GM23338 (cell line): ENCODE results near the gene LYG1. TPM values are rescaled to one million over a fixed set of nuclear protein-coding genes. Genes with fewer than 3 reads are reported as not detected.

Source experiments
- ATAC-seq: fragments of 200-7000 bp; cut with Tn5 transposase; 3 replicates; pipeline ENCODE4 v1.9.1; 2020
- DNase-seq: peaks from one replicate; pipeline ENCODE4 v3.0.0-alpha.2; 2015; ENCODE audit warnings: low spot score
- H2AFZ ChIP-seq: fragments of 200-600 bp; sonication (generic); 2 replicates; pipeline ENCODE4 v1.8.0; 2016; ENCODE audit warnings: antibody characterized with exemption, mild to moderate bottlenecking, moderate library complexity
- H3F3A ChIP-seq: fragments of 200-600 bp; sonication (generic); replicated peaks from 2 replicates; pipeline ENCODE4 v1.8.0; 2017; ENCODE audit warnings: antibody characterized with exemption, mixed run types, low read depth
- H3K27ac ChIP-seq: fragments of 200-600 bp; sonication (generic); 2 replicates; pipeline ENCODE4 v1.6.1; 2016; ENCODE audit warnings: low read depth
- H3K27me3 ChIP-seq: fragments of 200-600 bp; sonication (generic); 2 replicates; pipeline ENCODE4 v1.8.0; 2016; ENCODE audit warnings: mild to moderate bottlenecking, mixed run types, moderate library complexity; ENCODE audit not compliant: insufficient read depth
- H3K36me3 ChIP-seq: fragments of 200-600 bp; sonication (generic); 2 replicates; pipeline ENCODE4 v1.8.0; 2016; ENCODE audit warnings: mild to moderate bottlenecking; ENCODE audit not compliant: insufficient read depth
- H3K4me1 ChIP-seq: fragments of 200-600 bp; sonication (generic); 2 replicates; pipeline ENCODE4 v1.8.0; 2016; ENCODE audit warnings: mild to moderate bottlenecking, moderate library complexity; ENCODE audit not compliant: insufficient read depth
- H3K4me2 ChIP-seq: fragments of 200-600 bp; sonication (generic); 2 replicates; pipeline ENCODE4 v1.7.1; 2017; ENCODE audit warnings: mixed run types
- H3K4me3 ChIP-seq: fragments of 200-600 bp; sonication (generic); 2 replicates; pipeline ENCODE4 v1.6.1; 2016; ENCODE audit warnings: mixed run types
- H3K79me2 ChIP-seq: fragments of 200-600 bp; sonication (generic); replicated peaks from 2 replicates; pipeline ENCODE4 v1.8.0; 2017; ENCODE audit warnings: mild to moderate bottlenecking; ENCODE audit not compliant: insufficient read depth
- H3K9me2 ChIP-seq: fragments of 200-600 bp; sonication (generic); 2 replicates; pipeline ENCODE4 v1.8.0; 2017; ENCODE audit not compliant: insufficient read depth
- H4K20me1 ChIP-seq: fragments of 200-600 bp; sonication (generic); replicated peaks from 2 replicates; pipeline ENCODE4 v1.8.0; 2017; ENCODE audit warnings: mild to moderate bottlenecking; ENCODE audit not compliant: insufficient read depth
- H3K27ac Mint-ChIP-seq: 2 replicates; pipeline ENCODE4 v1.8.0; 2020; ENCODE audit warnings: inconsistent platforms, mild to moderate bottlenecking, moderate library complexity, mixed read lengths
- H3K27me3 Mint-ChIP-seq: 3 replicates; pipeline ENCODE4 v1.8.0; 2022; ENCODE audit warnings: low read depth, mild to moderate bottlenecking, moderate library complexity, mixed read lengths, inconsistent platforms; ENCODE audit not compliant: insufficient read depth, poor library complexity
- H3K36me3 Mint-ChIP-seq: 3 replicates; pipeline ENCODE4 v1.8.0; 2021; ENCODE audit warnings: low read depth, mild to moderate bottlenecking, inconsistent platforms, moderate library complexity, mixed read lengths
- H3K4me1 Mint-ChIP-seq: 3 replicates; pipeline ENCODE4 v1.8.0; 2020; ENCODE audit warnings: mild to moderate bottlenecking, inconsistent platforms, mixed read lengths
- H3K4me3 Mint-ChIP-seq: 3 replicates; pipeline ENCODE4 v1.8.0; 2021; ENCODE audit warnings: moderate library complexity, mild to moderate bottlenecking, inconsistent platforms, mixed read lengths
- H3K9me3 Mint-ChIP-seq: 3 replicates; pipeline ENCODE4 v1.8.0; 2020; ENCODE audit warnings: moderate library complexity, mild to moderate bottlenecking, inconsistent platforms, mixed read lengths
- CREB1 ChIP-seq: fragments of 250-450 bp; sonication (Bioruptor Pico); IDR thresholded peaks from 2 replicates; pipeline ENCODE4 v1.5.0; 2020; ENCODE audit warnings: low read depth, mild to moderate bottlenecking, moderate library complexity
- EZH2 ChIP-seq: fragments of 200-600 bp; sonication (generic); IDR thresholded peaks from one replicate; pipeline ENCODE4 v1.8.0; 2017; ENCODE audit warnings: antibody characterized with exemption, mild to moderate bottlenecking, low read depth; ENCODE audit not compliant: unreplicated experiment
- JUNB ChIP-seq: IDR thresholded peaks from one replicate; pipeline ENCODE4 v1.6.1; 2016; ENCODE audit warnings: antibody characterized with exemption; ENCODE audit not compliant: unreplicated experiment
- NANOG ChIP-seq: IDR thresholded peaks from 2 replicates; pipeline ENCODE4 v1.6.1; 2016; ENCODE audit warnings: antibody characterized with exemption, borderline replicate concordance
- POLR2AphosphoS5 ChIP-seq: IDR thresholded peaks from 2 replicates; pipeline ENCODE4 v1.6.1; 2016; ENCODE audit warnings: antibody characterized with exemption, low read depth
- ZNF114 ChIP-seq: fragments of 250-450 bp; sonication (Bioruptor Pico); IDR thresholded peaks from 2 replicates; pipeline ENCODE4 v1.5.0; 2020; ENCODE audit warnings: mild to moderate bottlenecking, moderate library complexity
- ZNF331 ChIP-seq: fragments of 250-450 bp; sonication (Bioruptor Pico); IDR thresholded peaks from 2 replicates; pipeline ENCODE4 v1.5.0; 2020; ENCODE audit warnings: low read depth, mild to moderate bottlenecking, moderate library complexity
- ZNF462 ChIP-seq: fragments of 250-450 bp; sonication (Bioruptor Pico); IDR thresholded peaks from 2 replicates; pipeline ENCODE4 v1.5.0; 2020; ENCODE audit warnings: mild to moderate bottlenecking, moderate library complexity
- polyA plus RNA-seq: library from polyadenylated mRNA; unstranded; fragments of >200 nt; fragmentation: Nextera tagmentation; extraction: Ambion mirVana; gene quantifications from 2 replicates; pipeline ENCODE4 v1.2.1, GENCODE V29; 2016
- total RNA-seq: library from RNA; depleted of rRNA; stranded (reverse); fragments of >200 nt; shearing (Covaris generic); gene quantifications from 2 replicates; pipeline ENCODE4 v1.2.3, GENCODE V29; 2014
- TF ChIP-seq, protein P1 (sequence below): IDR thresholded peaks from 2 replicates; pipeline ENCODE4 v1.6.1; 2016; ENCODE audit warnings: antibody characterized with exemption
- TF ChIP-seq, protein P2 (sequence below): IDR thresholded peaks from one replicate; pipeline ENCODE4 v1.6.1; 2018; ENCODE audit warnings: antibody characterized with exemption; ENCODE audit not compliant: unreplicated experiment
- TF ChIP-seq, protein P3 (sequence below), 2 experiments: fragments of 200-600 bp in 1 of 2; sonication (generic) in 1 of 2; conservative IDR thresholded peaks; 2 replicates each; pipeline versions ENCODE4 v1.5.1 to v1.6.1; 2016 to 2017; ENCODE audit warnings: antibody characterized with exemption in 2 of 2, low read depth in 2 of 2, mild to moderate bottlenecking in 2 of 2, moderate library complexity in 1 of 2

LYG1 gene
- total and polyA plus RNA-seq, 2 experiments from 2014 or later, result 0.35 to 0.57 TPM

DNA sequence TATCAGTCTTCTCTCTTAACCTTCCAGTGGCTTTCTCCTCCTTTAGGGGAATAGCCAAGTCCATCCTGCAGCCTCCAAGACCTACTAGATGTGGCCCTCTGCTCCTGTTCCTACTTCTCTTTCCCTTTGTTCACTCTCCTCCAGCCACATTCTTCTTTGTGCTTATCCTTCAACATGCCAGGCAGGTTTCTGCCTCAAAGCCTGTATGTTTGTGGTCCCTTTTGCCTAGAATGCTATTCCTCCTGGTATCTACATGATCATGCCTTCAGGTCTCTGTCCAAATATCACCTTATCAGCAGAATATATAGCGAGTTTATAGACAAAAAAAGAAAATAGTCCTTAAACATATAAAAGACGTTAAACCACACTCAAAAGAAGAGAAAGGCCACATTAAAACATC, 51.0 kb downstream of the LYG1 start (continued):
- TF ChIP-seq ZNF462 (CRISPR knock-in tag), result no peak
- no peak for TF ChIP-seq ZNF114
- no peak for TF ChIP-seq JUNB
- TF ChIP-seq POLR2AphosphoS5, result no peak
- no peak for TF ChIP-seq CREB1 (CRISPR knock-in tag)
- TF ChIP-seq, protein P1, sequence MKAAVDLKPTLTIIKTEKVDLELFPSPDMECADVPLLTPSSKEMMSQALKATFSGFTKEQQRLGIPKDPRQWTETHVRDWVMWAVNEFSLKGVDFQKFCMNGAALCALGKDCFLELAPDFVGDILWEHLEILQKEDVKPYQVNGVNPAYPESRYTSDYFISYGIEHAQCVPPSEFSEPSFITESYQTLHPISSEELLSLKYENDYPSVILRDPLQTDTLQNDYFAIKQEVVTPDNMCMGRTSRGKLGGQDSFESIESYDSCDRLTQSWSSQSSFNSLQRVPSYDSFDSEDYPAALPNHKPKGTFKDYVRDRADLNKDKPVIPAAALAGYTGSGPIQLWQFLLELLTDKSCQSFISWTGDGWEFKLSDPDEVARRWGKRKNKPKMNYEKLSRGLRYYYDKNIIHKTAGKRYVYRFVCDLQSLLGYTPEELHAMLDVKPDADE, result no peak
- TF ChIP-seq NANOG, result no peak

- Histone ChIP-seq H2AFZ (no peak overlapping the region), H3K4me1 (no peaks in the 10 kb centered on the region), H3K4me2 (no peak overlapping the region), H3F3A (no peaks in the 10 kb centered on the region), H3K27me3 (no peaks in the 10 kb centered on the region), H3K4me3 (no peak overlapping the region), H3K79me2 (no peaks in the 10 kb centered on the region), H3K9me2 (no peaks in the 10 kb centered on the region), H3K27ac (no peak overlapping the region), H4K20me1 (no peaks in the 10 kb centered on the region), H3K36me3 (no peaks in the 10 kb centered on the region)
- Mint-ChIP-seq H3K27me3 (peaks cover 4% of the 10 kb centered on the region), H3K4me3 (no peak overlapping the region), H3K4me1 (no peaks in the 10 kb centered on the region), H3K27ac (no peak overlapping the region), H3K36me3 (no peaks in the 10 kb centered on the region), H3K9me3 (no peaks in the 10 kb centered on the region; the same call in 2 of the 3 replicates)
- no peak for ATAC-seq
- no peak for DNase-seq
- TF ChIP-seq, protein P1, result no peak
- TF ChIP-seq CREB1 (CRISPR knock-in tag) (no peak), ZNF114 (no peak), NANOG (no peak), JUNB (no peak), EZH2 (no peak), ZNF331 (CRISPR knock-in tag) (no peak)
- TF ChIP-seq, protein P2, sequence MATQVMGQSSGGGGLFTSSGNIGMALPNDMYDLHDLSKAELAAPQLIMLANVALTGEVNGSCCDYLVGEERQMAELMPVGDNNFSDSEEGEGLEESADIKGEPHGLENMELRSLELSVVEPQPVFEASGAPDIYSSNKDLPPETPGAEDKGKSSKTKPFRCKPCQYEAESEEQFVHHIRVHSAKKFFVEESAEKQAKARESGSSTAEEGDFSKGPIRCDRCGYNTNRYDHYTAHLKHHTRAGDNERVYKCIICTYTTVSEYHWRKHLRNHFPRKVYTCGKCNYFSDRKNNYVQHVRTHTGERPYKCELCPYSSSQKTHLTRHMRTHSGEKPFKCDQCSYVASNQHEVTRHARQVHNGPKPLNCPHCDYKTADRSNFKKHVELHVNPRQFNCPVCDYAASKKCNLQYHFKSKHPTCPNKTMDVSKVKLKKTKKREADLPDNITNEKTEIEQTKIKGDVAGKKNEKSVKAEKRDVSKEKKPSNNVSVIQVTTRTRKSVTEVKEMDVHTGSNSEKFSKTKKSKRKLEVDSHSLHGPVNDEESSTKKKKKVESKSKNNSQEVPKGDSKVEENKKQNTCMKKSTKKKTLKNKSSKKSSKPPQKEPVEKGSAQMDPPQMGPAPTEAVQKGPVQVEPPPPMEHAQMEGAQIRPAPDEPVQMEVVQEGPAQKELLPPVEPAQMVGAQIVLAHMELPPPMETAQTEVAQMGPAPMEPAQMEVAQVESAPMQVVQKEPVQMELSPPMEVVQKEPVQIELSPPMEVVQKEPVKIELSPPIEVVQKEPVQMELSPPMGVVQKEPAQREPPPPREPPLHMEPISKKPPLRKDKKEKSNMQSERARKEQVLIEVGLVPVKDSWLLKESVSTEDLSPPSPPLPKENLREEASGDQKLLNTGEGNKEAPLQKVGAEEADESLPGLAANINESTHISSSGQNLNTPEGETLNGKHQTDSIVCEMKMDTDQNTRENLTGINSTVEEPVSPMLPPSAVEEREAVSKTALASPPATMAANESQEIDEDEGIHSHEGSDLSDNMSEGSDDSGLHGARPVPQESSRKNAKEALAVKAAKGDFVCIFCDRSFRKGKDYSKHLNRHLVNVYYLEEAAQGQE, result no peak
- TF ChIP-seq, protein P3, sequence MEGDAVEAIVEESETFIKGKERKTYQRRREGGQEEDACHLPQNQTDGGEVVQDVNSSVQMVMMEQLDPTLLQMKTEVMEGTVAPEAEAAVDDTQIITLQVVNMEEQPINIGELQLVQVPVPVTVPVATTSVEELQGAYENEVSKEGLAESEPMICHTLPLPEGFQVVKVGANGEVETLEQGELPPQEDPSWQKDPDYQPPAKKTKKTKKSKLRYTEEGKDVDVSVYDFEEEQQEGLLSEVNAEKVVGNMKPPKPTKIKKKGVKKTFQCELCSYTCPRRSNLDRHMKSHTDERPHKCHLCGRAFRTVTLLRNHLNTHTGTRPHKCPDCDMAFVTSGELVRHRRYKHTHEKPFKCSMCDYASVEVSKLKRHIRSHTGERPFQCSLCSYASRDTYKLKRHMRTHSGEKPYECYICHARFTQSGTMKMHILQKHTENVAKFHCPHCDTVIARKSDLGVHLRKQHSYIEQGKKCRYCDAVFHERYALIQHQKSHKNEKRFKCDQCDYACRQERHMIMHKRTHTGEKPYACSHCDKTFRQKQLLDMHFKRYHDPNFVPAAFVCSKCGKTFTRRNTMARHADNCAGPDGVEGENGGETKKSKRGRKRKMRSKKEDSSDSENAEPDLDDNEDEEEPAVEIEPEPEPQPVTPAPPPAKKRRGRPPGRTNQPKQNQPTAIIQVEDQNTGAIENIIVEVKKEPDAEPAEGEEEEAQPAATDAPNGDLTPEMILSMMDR (conservative IDR thresholded peaks at IDR 0.05; ENCODE audit: low read depth in 2 of 2), result no peak
These were observed 58.8 kb downstream of the LYG1 start for GRCh38 chr2:99242151-99242550.
